HT-29 (cell line): ENCODE measurements around the gene TSPOAP1. TPM values are rescaled to one million over a fixed set of nuclear protein-coding genes. Genes with fewer than 3 reads are reported as not detected.

Source experiments
- DNase-seq: peaks from one replicate; pipeline ENCODE4 v3.0.0-alpha.2; 2015; ENCODE audit warnings: low spot score
- total RNA-seq: library from RNA; depleted of rRNA; stranded (reverse); fragments of >200 nt; shearing (Covaris generic); gene quantifications from 2 replicates; pipeline ENCODE4 v1.2.3, GENCODE V29; 2014; rRNA removed

TSPOAP1 gene
- 0.86 and 2.4 TPM in 2 replicates for total RNA-seq

GRCh38 chr17:58328195-58329034 lies at the start of gene TSPOAP1:
Gene TSPOAP1, minus strand, starts transcription at chr17:58328795. Its CDS starts 875 bp downstream, at chr17:58327920.
- DNase-seq: no peak

GRCh38 chr17:58377661-58378060 lies 49.1 kb upstream of the TSPOAP1 start:
- no peak for DNase-seq

GRCh38 chr17:58377093-58377601 lies 48.6 kb upstream of the TSPOAP1 start:
- DNase-seq: peak; percentile 90

- DNase-seq: no peak
Observed at GRCh38 chr17:58376472-58377000, 47.9 kb upstream of the TSPOAP1 start.

GRCh38 chr17:58375811-58376210 lies 47.2 kb upstream of the TSPOAP1 start:
- no peak for DNase-seq

- no peak for DNase-seq
Observed at GRCh38 chr17:58375256-58375655, 46.7 kb upstream of the TSPOAP1 start.

GRCh38 chr17:58373923-58374322 lies 45.3 kb upstream of the TSPOAP1 start:
- no peak for DNase-seq

GRCh38 chr17:58373003-58373402 lies 44.4 kb upstream of the TSPOAP1 start:
- no peak for DNase-seq

GRCh38 chr17:58371300-58371950 lies 42.8 kb upstream of the TSPOAP1 start:
- DNase-seq: no peak

- DNase-seq: no peak
Observed at GRCh38 chr17:58370716-58371115, 42.1 kb upstream of the TSPOAP1 start.

GRCh38 chr17:58370309-58370708 lies 41.7 kb upstream of the TSPOAP1 start:
- DNase-seq: no peak

- no peak for DNase-seq
Observed at GRCh38 chr17:58369214-58370031, 40.8 kb upstream of the TSPOAP1 start.

- DNase-seq: no peak
Observed at GRCh38 chr17:58368860-58369213, 40.2 kb upstream of the TSPOAP1 start.

- DNase-seq: no peak
Observed at GRCh38 chr17:58367461-58367860, 38.9 kb upstream of the TSPOAP1 start.

- no peak for DNase-seq
Observed at GRCh38 chr17:58365980-58366595, 37.5 kb upstream of the TSPOAP1 start.

GRCh38 chr17:58365185-58365979 lies 36.8 kb upstream of the TSPOAP1 start:
- no peak for DNase-seq

GRCh38 chr17:58364270-58364942 lies 35.8 kb upstream of the TSPOAP1 start:
- DNase-seq: no peak

- DNase-seq: no peak
Observed at GRCh38 chr17:58363457-58364185, 35.0 kb upstream of the TSPOAP1 start.

GRCh38 chr17:58362368-58363014 lies 33.9 kb upstream of the TSPOAP1 start:
- DNase-seq: no peak
